ENCODE data around the gene FUS.
A peak's percentile ranks its signal among the peaks of the same experiment; 100 is the strongest.
"Not testable (repeated sequence)": the region's sequence is repeated elsewhere in the genome, so short reads cannot be mapped to it uniquely, and the experiment has no call there.

Gene FUS

DNA sequence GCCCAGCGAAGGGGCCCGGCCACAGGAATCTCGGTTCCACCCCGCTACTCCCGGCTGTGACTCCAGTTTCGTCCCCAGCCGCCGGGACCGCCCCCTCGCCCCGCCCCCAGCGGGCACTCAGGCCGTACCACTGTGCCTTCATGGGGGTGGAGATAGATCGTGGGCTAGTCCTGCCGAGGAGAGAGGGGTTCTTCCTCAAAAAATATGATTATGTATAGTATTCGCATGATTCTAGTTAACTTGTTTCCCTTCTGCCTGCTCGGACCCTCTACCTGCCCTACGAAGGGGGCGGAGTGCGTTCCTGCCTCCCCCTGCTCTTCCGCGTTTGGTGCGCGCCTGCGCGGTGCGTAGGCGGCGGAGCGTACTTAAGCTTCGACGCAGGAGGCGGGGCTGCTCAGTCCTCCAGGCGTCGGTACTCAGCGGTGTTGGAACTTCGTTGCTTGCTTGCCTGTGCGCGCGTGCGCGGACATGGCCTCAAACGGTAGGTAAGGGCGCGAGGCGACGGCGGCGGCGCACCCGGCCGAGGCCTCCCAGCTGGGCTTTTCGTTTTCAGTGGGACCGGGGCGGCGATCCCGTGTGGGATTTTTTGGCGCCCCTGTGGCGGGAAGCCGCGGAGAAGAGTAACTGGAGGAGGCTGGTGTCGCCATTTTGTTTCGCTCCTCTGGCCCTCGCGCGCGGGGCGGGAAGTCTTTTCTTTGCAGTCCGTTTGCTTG, at the start of gene FUS:
Gene FUS, plus strand, starts transcription at position 393 of the 713 bp plus-strand sequence. Its CDS starts 76 bp downstream, at position 469.
- Mint-ChIP-seq H3K9me3 (no peaks in the 10 kb centered on the region), H3K4me1 (ENCODE audit: low read depth) (peaks cover 60% of the 10 kb centered on the region), H3K27ac (peak within 1 kb of the TSS; percentile 100), H3K4me3 (peak within 1 kb of the TSS; percentile 98), H3K27me3 (peaks cover 8% of the 10 kb centered on the region), H3K36me3 (ENCODE audit: low read depth) (peaks cover 58% of the 10 kb centered on the region)
- intact Hi-C loops (cut with micrococcal nuclease) = loop anchor here (10.0 kb wide), 1 partner anchor 175 kb away; the partner anchor contains the start of gene ITGAX

DNA sequence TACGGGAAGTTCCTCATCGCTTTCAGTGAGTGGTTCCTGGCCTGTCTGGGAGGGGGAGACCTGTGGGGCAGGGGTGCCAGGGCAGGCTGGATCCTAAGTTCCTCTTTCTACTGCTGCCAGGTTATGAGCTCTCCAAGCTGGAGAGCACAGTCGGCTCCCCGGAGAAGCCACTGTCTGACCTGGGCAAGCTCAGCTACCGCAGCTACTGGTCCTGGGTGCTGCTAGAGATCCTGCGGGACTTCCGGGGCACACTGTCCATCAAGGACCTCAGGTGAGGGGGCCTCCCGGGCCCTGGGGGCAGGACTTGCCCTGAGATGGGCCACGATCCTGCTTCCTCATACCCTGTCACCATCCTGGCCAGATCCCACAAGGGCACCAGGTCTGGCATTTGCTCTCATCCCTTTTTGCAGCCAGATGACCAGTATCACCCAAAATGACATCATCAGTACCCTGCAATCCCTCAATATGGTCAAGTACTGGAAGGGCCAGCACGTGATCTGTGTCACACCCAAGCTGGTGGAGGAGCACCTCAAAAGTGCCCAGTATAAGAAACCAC, 49.5 kb upstream of the FUS start:
- Mint-ChIP-seq H3K4me3 (peak overlapping the region; percentile 71), H3K27me3 (no peaks in the 10 kb centered on the region), H3K36me3 (ENCODE audit: low read depth) (peaks cover 65% of the 10 kb centered on the region), H3K4me1 (ENCODE audit: low read depth) (peaks cover 100% of the 10 kb centered on the region), H3K27ac (peak overlapping the region; percentile 94), H3K9me3 (no peaks in the 10 kb centered on the region)
- intact Hi-C loops (cut with micrococcal nuclease) = no loop called here

DNA sequence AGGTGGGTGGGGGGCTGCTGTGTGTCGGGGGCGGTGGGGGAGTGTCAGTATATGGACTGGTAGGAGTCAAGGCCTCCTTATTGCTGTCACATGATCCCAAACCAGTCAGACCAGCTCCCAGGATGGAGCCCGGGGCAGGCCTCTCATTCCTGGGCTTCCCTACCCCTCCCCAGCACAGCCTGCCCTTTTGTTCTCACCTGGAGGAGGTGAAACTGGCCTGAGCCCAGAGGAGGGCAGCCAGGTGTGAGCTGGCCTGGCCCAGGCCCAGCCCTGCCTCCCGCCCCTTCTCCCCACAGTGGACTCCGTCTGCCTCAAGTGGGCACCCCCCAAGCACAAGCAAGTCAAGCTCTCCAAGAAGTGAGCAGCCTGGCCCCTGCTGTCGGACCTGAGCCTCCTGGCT, 49.0 kb upstream of the FUS start:
- Mint-ChIP-seq H3K27ac (peak overlapping the region; percentile 94), H3K4me1 (ENCODE audit: low read depth) (peaks cover 99% of the 10 kb centered on the region), H3K36me3 (ENCODE audit: low read depth) (peaks cover 60% of the 10 kb centered on the region), H3K4me3 (peak overlapping the region; percentile 52), H3K9me3 (no peaks in the 10 kb centered on the region), H3K27me3 (no peaks in the 10 kb centered on the region)
- intact Hi-C loops (cut with micrococcal nuclease) = no loop called here

DNA sequence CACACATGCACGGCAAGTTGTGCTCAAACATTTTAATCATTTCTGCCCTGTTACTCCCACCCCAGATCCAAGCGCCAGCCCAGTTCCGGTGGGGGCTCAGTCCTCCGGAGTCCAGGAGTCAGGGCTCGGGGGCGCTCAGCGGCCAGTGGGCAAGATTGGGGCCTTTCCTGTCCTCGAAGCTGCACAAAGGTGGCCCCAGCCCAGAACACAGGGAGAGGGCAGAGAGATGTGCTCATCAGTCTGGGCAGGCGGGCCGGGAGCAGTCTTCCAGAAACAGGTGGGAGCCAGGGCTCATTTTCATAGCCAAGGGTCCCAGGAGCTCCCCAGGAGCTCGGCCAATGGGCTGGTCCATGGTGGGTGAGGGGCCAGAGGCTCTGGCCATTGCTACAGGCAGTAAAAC, 48.5 kb upstream of the FUS start:
- H3K9me3 Mint-ChIP-seq = no peaks in the 10 kb centered on the region
- no peaks in the 10 kb centered on the region for H3K27me3 Mint-ChIP-seq
- peaks cover 96% of the 10 kb centered on the region for H3K4me1 Mint-ChIP-seq (ENCODE audit: low read depth)
- no peak overlapping the region for H3K4me3 Mint-ChIP-seq
- peaks cover 55% of the 10 kb centered on the region for H3K36me3 Mint-ChIP-seq (ENCODE audit: low read depth)
- H3K27ac Mint-ChIP-seq = peak overlapping the region; percentile 94
- intact Hi-C loops (cut with micrococcal nuclease) = no loop called here

DNA sequence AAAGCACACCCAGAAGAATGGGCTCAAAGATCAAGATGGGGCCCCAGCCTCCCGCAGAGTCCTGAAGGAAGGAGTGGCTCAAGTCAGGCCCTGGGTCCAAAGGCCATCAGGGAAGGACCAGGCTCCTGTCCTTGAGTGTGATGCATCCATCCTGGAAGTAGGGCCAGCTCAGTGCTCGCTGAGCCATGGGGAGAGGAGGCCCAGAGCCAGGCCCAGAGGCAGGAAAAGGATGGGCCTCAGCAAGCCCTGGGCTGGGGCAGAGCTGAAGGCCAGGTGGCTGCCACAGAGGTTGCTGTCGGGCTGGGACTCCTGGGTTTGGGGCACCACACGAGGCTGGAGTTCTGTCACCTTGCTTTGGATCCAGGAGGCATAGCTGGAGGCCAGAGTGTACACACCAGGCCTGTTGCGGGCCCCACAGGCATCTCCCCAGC, 48.1 kb upstream of the FUS start:
- no peaks in the 10 kb centered on the region for H3K9me3 Mint-ChIP-seq
- no peaks in the 10 kb centered on the region for H3K27me3 Mint-ChIP-seq
- H3K36me3 Mint-ChIP-seq (ENCODE audit: low read depth) = peaks cover 51% of the 10 kb centered on the region
- H3K4me3 Mint-ChIP-seq = no peak overlapping the region
- intact Hi-C loops (cut with micrococcal nuclease) = no loop called here
- H3K27ac Mint-ChIP-seq = peak overlapping the region; percentile 94
- peaks cover 96% of the 10 kb centered on the region for H3K4me1 Mint-ChIP-seq (ENCODE audit: low read depth)

DNA sequence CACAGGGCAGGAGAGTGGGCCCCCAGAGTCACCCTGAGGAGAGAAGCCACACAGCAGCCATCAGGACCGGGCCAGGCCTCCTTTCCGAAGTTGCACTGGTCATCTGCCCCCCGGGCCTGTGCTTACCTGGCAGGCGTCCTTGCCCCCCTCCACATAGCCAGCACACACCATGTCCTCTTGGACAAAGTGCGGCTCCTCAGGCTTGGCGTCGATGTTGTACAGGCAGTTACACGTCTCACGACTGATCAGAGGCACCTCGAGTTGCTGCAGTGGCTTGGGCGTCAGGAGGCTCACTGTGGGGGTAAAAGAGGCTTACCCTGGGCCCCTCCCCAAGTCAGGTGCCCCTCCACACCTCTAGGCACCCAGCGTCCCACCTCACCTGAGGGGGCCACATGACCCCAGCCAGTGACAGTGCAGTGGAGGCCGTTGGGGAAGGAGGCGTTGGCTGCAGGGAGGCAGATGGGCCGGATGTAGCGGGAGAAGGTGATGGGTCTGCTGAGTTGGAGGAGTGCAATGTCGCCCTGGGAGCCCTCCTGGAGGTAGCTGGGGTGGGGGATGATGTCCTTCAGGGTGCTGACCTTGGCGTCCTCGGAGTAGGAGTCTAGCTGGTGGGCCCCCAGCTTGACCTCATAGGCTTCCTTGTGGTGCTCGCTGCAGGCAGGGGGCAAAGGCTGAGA, 47.5 kb upstream of the FUS start:
- Mint-ChIP-seq H3K36me3 (ENCODE audit: low read depth) (peaks cover 45% of the 10 kb centered on the region), H3K27ac (peak overlapping the region; percentile 94), H3K4me3 (no peak overlapping the region), H3K4me1 (ENCODE audit: low read depth) (peaks cover 90% of the 10 kb centered on the region), H3K27me3 (no peaks in the 10 kb centered on the region), H3K9me3 (no peaks in the 10 kb centered on the region)
- intact Hi-C loops (cut with micrococcal nuclease) = no loop called here

DNA sequence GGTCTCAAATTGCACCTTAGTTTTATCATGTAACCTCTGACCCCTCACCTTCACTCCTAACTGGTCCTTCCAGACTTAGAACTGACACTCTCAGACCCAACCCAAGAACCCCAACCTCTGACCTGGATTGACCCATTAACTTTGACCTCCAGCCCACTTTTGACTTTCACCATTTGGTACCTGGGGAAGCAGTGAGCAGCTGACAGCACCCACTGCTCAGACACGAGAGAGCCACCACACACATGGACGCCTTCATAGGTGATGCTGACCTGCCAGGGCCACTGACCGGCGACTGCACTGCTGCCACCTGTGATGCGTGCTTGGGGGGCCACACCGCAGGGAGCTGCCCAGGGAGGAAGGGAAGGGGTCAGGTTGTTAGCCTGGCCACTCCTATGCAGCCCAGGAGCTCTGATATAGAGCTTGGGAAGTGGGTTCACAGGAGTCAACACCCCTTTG, 46.9 kb upstream of the FUS start:
- no peak overlapping the region for H3K4me3 Mint-ChIP-seq

DNA sequence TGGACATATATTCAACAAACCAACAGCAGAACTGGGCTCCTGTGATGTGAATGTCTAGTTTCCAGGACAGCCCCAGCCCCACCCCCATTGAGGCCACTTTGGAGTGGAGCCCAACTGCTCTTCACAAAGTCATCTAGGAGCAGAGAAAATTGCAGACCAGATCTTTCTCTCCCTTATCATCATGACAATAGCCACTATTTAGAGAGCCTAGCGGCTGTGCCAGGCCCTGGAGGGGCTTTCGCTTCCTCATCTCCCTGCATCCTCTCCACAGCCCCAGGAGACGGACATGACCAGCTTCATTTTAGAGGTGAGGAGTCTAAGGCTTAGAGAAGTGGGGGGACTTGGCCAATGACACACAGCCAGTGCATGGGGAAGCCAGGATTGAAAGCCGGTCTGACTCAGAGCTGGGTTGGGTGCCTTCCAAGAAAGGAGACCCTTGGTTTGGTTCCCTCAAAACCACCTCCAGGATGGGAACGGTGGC, 45.8 kb upstream of the FUS start:
- no peak overlapping the region for H3K4me3 Mint-ChIP-seq
- H3K36me3 Mint-ChIP-seq (ENCODE audit: low read depth) = peaks cover 37% of the 10 kb centered on the region
- no peaks in the 10 kb centered on the region for H3K9me3 Mint-ChIP-seq
- H3K27me3 Mint-ChIP-seq = no peaks in the 10 kb centered on the region
- peak overlapping the region; percentile 81 for H3K27ac Mint-ChIP-seq
- peaks cover 85% of the 10 kb centered on the region for H3K4me1 Mint-ChIP-seq (ENCODE audit: low read depth)
- intact Hi-C loops (cut with micrococcal nuclease) = no loop called here

More for the DNA sequence above, 46.9 kb upstream of the FUS start:
- Mint-ChIP-seq H3K27me3 (no peaks in the 10 kb centered on the region), H3K27ac (peak overlapping the region; percentile 81), H3K36me3 (ENCODE audit: low read depth) (peaks cover 38% of the 10 kb centered on the region), H3K4me1 (ENCODE audit: low read depth) (peaks cover 85% of the 10 kb centered on the region), H3K9me3 (no peaks in the 10 kb centered on the region)
- intact Hi-C loops (cut with micrococcal nuclease) = no loop called here

DNA sequence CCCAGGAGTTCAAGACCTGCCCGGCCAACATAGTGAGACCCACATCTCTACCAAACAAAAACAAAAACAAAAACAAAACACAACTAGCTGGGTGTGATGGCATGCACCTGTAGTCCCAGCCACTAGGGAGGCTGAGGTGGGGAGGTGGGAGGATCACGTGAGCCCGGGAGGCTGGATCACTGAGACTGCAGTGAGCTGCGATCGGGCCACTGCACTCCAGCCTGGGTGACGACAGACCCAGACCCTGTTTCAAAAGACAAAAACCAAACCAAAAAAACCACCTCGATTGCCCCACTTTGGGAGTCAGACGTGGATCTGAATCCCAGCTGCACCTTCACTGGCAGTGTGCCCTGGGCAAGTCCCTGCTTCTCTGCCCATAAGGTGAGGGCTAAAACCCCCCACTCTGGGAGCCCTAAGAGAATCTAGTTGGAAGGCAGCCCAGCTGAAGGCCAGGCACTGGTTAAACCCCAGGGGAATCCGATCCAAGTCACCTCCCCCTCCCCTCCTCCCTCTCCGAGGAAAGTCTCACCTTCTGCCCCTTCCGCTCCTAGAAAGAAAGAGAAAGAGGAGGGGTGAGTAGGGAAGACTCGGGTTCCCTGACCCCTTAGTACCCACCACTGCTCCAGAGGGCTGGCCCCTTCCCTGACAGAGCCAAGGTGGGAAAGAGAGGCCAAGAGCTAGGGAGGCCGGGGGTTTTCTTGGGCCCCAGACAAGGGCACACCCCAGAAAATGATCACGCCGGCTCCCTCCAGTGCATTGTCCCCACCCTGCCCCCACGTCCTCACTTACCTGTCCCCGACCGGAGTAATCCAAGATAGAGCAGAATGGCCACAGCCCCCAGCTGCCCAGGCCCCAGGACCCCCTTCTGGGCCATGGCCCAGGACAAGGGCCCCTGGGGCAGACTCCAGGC, 45.1 kb upstream of the FUS start:
- Mint-ChIP-seq H3K4me1 (ENCODE audit: low read depth) (peaks cover 80% of the 10 kb centered on the region), H3K27me3 (no peaks in the 10 kb centered on the region), H3K9me3 (no peaks in the 10 kb centered on the region), H3K36me3 (ENCODE audit: low read depth) (peaks cover 38% of the 10 kb centered on the region), H3K4me3 (no peak overlapping the region), H3K27ac (peak overlapping the region; percentile 81)
- intact Hi-C loops (cut with micrococcal nuclease) = no loop called here

DNA sequence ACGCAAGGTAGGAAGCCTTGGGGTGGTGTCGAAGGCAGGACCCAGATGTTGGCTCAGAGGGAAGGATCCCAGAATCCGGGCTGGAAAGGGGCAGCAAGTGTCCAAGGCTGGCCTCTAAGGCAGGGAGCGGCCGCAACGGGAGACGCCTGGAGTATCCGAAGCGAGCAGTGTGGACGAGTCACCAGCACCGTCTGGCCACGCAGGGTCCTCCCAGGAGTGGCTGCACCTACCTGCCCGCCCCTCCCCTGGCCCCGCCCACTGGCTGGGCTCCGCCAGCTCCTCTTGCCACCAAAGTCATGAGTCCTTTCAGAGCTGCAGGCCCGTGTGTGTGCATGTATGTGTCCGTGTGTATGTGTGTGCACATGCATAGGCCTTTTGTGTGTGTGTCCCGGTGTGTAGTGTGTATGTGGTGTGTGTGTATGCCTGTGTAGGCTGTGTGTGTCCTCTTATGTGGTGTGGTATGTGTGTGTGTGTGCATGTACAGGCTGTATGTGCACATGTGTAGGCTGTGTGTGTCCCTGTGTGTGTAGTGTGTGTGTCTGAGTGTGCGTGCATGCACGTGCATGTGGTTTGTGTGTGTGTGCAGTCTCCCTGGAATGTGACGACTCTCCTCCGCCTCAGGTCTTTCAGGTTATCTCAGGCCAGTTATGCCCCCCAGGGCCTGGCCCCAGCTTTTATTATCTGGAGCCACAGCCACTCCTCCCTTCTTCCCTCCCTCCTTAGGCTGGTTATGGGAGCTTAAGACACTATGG, 44.2 kb upstream of the FUS start, which contains the start of gene PRSS8:
Gene PRSS8, minus strand, starts transcription at position 193 of the 752 bp plus-strand sequence. CDS start 229 bp downstream, outside the sequence.
- H3K4me1 Mint-ChIP-seq (ENCODE audit: low read depth) = peaks cover 80% of the 10 kb centered on the region
- peaks cover 41% of the 10 kb centered on the region for H3K36me3 Mint-ChIP-seq (ENCODE audit: low read depth)
- H3K27ac Mint-ChIP-seq = peak within 1 kb of the TSS; percentile 81
- H3K9me3 Mint-ChIP-seq = no peaks in the 10 kb centered on the region
- intact Hi-C loops (cut with micrococcal nuclease) = no loop called here
- H3K27me3 Mint-ChIP-seq = no peaks in the 10 kb centered on the region
- H3K4me3 Mint-ChIP-seq = no peak within 1 kb of the TSS

DNA sequence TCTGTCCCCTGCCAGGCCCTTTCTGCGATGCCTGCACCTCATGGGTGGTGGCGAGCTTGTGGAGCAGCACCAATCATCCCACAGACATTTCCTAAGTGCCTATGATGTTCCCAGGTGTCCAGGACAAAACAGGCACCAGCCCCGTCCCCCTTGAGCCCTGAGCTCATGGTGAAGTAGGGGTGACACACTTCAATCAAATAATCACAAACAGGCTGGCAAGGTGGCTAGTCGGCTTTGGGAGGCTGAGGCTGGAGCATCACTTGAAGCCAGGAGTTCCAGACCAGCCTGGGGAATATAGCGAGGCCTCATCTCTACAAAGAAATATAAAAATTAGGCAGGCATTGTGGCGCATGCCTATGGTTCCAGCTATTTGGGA, 43.7 kb upstream of the FUS start:
- no peak overlapping the region for H3K27ac Mint-ChIP-seq
- peaks cover 39% of the 10 kb centered on the region for H3K36me3 Mint-ChIP-seq (ENCODE audit: low read depth)
- intact Hi-C loops (cut with micrococcal nuclease) = no loop called here
- H3K9me3 Mint-ChIP-seq = no peaks in the 10 kb centered on the region
- H3K4me3 Mint-ChIP-seq = no peak overlapping the region
- H3K27me3 Mint-ChIP-seq = no peaks in the 10 kb centered on the region
- peaks cover 78% of the 10 kb centered on the region for H3K4me1 Mint-ChIP-seq (ENCODE audit: low read depth)

DNA sequence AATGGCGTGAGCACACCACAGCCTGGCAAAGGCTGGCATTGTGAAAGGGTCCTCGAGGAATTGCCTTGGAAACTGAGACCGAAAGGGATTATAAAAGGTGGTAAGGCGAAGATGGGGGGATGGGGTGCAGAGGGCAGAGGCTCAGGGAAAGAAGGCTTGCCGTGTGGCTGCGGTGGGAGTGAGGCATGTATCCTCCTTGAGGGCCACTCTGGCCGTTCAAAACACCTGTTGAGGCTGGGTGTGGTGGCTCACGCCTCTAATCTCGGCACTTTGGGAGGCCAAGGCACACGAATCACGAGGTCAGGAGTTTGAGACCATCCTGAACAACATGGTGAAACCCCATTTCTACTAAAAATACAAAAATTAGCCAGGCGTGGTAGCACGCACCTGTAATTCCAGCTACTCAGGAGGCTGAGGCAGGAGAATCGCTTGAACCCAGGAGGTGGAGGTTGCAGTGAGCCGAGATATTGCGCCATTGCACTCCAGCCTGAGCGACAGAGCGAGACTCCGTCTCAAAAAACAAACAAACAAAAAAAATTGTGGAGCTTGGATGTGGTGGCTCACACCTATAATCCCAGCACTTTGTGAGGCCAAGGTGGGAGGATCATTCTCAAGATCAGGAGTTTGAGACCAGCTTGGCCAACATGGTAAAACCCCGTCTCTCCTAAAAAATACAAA, 43.0 kb upstream of the FUS start:
- intact Hi-C loops (cut with micrococcal nuclease); H3K27me3 Mint-ChIP-seq; H3K9me3 Mint-ChIP-seq; H3K4me3 Mint-ChIP-seq: not testable (repeated sequence)
- Mint-ChIP-seq H3K4me1 (ENCODE audit: low read depth) (peaks cover 78% of the 10 kb centered on the region), H3K27ac (peak overlapping the region; percentile 48), H3K36me3 (ENCODE audit: low read depth) (peaks cover 38% of the 10 kb centered on the region)

Measured in dendritic cell treated with granulocyte-macrophage colony-stimulating factor and Interleukin-4, amounts not matched to agents 40 ng/mL and 50 ng/mL, for 4 days (primary cell).